HS-5 (cell line): ENCODE data around the gene LRIT3.
"Not testable (repeated sequence)": the region's sequence is repeated elsewhere in the genome, so short reads cannot be mapped to it uniquely, and the experiment has no call there.

Experiments used
- DNase-seq: peaks from one replicate; pipeline ENCODE4 v3.0.0-alpha.2; 2012; ENCODE audit warnings: low read depth

The LRIT3 gene

DNA sequence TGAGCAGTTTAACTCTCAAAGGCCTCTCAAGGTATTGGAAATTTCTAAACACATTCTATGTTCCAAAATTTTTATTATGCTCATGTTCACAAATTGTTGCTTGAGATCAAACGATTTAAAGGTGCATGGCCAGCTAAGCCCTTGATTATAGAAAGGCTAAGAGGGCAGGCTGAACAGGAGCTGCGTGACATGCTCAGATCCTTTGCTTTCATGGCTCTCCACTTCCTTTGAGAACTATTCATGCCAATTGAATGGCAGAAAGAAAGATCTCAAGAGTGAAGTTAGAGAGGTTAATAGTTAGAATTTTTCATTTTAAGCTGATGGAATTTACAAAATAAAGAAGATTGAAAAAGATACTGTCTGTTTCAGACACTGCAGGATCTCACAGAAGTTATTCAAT, 594 bp downstream of the LRIT3 start:
- no peak for DNase-seq

DNA sequence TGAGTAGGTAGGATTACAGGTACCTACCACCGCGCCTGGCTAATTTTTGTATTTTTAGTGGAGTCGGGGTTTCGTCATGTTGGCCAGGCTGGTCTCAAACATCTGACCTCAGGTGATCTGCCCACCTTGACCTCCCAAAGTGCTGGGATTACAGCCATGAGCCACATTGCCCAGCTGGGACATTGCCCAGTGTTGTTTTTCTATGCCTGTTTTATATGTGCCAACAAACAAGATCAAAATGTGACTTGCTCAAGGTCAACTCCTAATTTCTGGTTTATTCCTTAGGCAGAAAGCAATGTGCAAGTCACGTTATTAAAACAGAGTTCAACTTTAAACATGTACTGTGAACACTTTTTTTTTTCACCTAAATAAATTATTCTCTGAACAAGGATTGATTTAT, 2.7 kb downstream of the LRIT3 start:
- no peak for DNase-seq

DNA sequence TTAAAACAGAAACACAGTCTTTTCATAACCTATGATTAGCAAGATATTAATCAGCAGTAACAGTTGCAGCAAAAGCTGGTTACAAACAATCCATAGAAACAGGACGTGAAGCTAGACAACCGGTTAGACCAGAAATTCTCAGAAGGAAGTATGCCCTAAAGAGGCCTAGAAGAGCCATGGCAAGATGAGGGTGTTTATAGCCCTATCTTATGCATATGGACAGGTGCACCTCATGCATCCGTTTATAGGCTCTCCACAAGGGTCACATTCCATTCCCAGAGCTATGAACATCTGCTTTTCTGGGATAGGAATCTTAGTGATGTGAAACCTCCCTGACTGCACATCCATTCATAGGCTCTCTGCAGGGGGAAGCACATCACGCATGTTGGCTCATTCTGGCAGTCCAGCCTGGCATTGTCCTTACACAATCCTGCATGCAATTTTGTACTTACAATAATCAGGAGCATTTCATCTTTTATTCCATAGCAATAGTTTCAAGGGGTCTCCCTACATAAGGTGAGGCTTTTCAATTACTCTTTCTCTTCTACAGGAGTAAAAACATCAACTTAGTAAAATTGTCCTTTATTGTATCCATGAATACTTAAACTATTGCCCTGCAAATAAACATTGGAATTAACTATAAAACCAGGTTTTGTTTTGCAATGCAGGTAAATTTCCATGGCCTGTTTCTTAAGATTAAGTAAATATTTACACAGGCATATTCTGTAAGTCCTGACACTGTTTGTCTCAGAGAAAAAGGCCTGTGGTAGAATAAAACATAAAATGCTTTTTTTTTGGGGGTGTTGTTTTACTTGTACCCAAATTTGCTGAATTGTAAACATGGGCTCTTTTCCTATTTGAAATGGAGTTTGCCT, 11.8 kb downstream of the LRIT3 start:
- DNase-seq, result not testable (repeated sequence)

DNA sequence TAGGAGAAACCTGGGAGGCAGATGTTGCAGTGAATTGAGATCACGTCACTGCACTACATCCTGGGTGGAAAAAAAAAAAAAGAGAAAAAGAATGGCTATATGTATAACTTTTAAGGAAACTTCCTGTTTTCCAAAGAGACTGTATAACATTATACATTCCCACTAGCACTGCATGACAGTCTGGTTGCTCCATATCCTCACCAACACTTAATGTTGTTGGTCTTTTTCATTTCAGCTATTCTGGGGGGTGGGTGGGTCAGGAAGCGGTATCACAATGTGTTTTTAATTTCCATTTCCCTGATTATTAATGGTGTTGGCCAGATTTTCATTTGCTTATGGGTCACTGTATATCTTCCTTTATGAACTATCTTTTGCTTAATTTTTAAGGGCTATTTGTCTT, 13.4 kb downstream of the LRIT3 start:
- DNase-seq, result no peak

DNA sequence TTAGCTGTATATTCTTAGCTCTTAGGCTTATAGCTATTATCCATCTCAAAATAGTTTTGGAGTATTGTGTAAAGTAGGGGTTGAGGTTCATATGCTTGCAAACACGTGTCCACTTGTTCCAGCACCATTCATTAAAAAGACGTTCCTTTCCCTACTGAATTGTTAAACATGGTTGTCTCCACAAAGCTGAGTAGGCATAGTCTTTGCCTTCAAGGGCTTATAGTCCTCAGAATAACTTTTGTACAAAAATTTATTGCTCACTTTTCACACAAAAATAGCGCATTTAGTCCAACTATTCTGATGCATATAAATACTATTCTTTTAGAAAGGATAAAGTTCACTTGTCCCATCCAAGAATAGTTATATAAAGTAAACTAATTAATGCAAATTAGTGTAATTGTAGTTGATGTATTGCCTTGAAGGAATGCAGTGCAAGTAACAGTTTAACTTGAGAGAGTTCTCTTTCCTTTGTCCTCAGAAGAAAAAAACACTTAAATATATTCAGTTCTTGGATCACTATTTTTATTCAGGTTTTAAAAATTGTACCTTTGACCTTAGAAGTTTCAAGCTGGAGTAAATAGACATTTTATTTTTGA, 14.1 kb downstream of the LRIT3 start:
- no peak for DNase-seq

DNA sequence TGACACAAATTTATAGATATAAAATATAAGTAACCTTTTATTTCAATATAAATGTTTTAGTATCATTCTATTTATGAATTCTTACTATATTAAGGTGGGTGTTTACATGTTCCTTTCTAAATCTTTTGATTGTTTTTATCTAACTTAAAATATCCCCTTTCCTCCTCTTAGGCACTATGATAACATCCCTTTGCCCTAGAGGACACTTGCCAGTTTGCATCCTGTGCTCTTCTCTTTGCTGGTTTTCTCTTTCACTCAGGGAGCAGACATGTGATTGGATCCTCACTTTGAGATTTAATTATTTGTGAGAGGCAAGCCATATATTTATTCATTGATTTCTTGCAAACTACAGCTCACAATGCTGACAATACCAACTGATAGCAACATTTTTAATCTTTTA, 16.2 kb downstream of the LRIT3 start:
- DNase-seq, result no peak

DNA sequence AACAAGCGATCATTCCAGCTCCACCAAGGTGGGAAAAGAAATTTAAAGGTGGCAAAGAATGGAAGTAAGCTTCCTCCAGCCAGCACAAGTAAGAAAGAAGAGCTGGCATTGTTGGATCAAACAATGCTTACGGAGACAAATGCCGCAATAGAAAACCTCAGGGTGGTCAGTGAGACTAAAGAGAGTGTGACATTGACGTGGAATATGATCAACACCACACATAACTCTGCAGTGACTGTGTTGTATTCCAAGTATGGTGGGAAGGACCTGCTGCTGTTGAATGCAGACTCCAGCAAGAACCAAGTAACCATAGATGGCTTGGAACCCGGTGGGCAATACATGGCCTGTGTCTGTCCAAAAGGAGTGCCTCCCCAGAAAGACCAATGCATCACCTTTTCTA, 22.2 kb downstream of the LRIT3 start:
- no peak for DNase-seq

DNA sequence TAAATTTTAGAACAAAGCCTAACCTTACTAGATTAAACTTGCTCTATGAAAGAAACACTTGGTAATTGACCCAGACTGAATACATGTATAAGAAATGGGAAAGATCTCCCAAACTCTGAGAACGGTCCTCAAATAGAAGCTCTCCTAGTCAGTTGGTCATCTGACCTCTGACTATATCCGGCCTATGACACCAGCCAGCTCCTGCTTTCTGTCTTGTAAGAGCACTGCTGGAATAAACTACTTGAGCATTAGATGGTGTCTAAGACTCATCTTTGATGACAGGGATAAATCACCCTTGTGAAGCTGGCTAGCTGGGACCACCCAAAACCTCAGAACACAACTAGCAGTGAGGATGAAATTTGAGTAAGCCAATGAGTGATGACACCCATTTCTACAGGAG, 24.2 kb downstream of the LRIT3 start:
- DNase-seq, result no peak

DNA sequence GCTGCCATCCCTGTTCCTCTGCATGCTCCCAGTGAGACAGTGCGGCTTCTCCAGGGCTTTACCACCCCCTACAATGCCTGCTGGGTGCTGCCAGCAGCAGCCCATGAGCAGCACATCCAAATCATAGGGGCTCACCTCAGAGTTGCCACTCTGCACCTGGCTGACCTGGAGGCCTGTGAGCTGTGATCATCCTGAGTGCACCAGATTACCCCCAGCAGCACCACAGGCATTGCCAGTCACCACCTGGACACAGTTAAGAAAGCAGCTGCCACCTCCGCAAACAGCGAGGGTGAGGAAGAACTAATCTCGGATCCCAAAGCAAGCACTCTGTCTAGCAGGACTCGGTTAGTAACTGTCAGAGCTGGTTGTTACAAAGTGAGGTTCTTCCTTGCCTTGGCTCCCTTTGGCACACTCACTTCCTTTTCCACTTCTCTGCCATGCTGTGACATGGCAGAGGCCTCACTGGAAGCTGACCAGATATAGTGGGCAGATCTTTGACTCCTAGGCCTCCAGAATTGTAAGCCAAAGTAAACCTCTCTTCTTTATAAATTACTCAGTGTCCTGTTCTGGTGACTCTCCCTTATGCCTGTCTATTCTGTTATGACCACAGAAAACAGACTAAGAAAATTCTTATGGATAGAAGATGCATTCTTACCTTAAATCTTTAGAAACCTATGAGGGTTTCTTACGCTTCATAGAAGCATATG, 25.2 kb downstream of the LRIT3 start:
- DNase-seq, result no peak

DNA sequence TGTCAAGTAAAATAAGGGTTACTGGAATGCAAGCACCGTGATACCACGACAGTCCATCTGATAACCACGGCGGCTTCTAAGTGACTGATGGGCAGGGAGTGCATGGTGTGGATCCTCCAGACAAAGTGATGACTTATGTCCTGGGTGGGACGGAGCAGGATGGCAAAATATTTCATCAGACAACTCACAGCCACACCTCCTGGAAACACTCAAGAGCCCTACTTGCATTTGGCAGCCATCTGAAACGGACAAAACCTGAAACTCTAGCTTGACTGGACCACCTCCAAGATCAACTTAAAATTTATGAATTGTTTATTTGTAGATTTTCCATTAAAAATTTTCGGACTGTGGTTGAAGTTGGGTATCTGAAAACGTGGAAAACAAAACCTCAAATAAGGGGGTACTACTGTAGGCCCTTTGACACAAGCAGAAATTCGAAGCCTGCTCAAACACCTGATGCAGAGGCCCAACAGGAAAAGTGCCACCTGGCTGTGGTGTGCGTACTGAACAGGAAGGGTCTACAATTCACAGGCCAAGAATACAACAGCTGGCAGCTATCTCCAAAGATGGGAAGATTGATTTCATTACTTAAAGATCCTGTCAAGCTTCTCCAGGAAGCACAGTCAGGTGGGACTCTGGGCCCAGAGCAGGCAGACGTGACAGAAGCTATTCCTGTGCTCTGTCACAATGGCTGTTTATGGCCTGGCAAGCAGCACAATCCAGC, 26.0 kb downstream of the LRIT3 start:
- no peak for DNase-seq

DNA sequence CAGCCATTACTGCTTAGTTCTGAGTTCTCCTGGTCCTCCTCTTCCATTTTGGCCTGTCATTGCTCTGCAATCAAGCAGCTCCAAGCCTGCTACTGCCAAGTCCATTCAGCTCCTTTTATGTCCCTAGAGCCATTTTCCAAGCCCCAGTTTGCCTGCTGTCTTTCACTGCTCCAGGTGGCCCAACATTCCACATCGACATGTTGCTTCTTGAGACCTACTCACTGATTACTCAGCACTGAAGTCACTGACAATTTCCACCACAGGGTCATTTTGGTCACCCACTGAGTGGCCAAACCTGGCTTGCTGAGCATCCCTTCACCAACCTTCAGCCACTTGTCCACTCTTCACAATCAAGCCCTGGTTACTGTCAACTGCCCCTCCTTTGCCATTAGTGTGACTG, 27.2 kb downstream of the LRIT3 start:
- no peak for DNase-seq

DNA sequence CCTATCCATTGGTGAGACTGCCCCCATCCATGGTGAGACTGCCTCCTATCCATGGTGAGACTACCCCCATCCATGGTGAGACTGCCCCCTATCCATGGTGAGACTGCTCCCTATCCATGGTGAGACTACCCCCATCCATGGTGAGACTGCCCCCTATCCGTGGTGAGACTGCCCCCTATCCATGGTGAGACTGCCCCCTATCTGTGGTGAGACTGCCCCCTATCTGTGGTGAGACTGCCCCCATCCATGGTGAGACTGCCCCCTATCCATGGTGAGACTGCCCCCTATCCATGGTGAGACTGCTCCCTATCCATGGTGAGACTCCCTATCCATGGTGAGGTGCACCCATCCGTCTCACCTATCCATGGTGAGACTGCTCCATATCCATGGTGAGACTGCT, 27.6 kb downstream of the LRIT3 start:
- DNase-seq, result not testable (repeated sequence)

DNA sequence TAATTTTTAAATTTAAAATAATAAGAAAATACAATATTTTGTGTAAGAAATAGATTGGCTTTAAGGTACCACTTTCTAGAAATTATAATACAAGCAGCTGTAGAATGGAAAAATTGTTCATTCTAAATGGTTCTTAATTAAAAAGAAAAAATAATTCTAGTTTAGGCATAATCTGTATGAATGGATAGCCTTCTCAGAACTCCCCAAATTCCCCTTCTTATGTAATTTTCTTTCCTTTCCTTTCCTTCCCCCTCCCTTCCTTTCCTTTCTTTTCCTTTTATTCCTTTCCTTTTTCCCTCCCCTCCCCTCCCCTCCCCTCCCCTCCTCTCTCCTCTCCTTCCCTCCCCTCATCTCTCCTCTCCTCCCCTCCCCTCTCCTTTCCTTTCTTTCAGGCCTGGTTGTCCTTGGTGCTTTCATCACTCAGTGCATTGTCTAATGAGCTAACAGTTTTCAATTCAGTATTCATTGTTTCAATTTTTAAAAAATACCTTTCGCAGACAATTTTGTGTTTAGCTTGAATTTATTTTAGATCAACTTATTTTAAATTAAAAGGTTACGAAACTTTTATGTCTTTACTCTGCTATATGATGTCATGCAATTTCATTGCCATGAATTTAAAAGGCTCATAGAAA, 28.8 kb downstream of the LRIT3 start:
- DNase-seq, result no peak

DNA sequence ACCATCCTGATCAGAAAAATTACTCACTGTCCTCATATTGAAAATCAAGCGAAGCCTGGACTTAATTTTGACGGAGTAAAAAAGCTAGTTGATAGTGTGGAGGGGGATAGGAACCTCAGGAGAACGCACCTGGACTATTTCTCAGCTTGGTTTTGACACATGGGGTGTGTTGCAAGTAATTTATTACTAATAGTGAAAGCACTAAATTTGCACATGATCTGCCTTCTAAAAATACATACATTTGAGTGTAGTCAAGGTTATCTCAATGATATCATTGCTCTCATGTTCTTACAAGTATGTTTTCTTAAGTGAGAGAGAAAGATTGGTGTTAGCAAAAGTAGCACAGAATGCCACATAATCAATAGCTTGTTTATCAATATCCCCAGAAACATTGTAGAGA, 29.5 kb downstream of the LRIT3 start:
- DNase-seq, result no peak

DNA sequence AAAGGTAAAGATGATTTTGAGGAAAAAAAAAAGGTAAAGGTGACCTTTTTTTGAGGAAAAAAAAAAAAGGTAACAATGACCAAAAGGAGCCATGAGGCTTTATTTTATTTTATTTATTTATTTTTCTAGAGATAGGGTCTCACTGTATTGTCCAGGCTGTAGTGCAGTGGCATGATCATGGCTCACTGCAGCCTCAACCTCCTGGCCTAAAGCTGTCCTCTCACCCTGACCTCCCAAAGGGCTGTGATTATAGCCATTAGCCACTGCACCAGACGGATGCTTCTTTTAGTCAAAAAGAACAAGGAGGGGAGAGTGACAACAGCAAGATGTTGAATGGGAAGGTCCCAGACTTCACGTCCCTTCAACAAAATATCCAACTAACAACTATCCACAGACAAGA, 30.4 kb downstream of the LRIT3 start:
- DNase-seq, result no peak

DNA sequence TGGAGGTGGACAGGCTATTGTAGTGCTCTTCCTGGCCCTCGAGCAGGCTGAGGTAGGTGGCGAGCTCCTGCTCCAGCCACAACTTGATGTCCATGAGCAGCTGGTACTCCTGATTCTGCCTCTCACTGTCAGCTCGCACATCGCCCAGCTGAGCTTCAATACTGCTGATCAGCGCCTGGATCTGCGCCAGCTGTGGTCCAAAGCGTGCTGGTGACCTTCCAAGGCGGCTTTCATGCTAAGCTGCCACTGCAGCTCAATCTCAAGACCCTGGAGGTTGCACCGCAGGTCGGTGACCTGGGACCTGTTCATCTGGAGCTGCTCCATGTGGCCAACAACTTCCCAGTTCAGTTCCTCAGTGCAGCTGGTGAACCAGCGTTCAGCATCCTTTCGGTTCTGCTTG, 31.2 kb downstream of the LRIT3 start:
- no peak for DNase-seq

DNA sequence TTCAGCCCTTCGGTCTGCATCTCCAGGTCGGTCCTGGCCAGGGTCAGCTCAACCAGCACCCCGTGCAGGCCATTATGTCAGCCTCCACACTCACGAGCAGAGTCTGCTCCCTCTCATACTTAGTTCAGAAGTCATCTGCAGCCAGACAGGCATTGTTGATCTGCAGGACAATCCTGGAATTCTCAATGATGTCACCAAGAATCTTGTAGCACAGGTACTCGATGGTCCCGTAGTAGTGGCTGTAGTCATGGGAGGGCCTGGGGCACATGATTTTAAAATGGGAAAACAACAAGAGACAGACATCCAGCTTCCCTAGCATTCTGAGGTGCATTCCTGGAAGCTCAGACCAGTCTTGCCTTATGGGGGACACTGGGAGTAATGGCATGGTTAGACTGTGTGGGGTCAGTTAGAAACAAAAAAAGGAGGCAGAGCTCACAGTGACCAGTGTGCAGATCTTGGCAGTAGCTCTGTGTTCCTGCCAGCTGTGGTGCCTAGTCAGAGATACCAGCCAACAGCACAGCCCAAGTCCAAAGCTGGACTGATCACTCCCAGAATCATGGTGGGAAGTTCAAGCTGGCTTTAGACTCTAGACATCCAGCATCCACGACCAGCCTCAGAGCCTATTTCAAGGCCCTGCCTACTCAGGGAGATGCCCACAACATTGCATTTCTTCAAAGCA, 31.9 kb downstream of the LRIT3 start:
- no peak for DNase-seq

DNA sequence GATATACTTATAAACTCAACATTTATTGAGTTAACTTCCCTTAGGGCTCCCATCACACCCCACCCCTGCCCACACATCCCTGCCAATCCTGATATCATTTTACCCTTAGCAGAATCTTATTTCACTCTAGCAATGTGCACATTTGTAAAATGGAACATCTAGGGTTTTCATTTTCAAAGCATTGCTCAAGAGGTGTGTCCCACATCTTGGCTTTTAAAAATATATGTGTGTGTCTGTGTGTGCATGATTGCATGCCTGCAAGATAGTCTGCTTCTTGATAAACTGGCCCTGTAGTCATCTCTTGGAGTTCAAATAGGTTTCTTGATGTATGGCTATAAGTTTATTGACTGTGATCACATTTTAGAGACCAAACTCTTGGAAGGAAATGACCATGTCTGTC, 38.4 kb downstream of the LRIT3 start:
- no peak for DNase-seq

DNA sequence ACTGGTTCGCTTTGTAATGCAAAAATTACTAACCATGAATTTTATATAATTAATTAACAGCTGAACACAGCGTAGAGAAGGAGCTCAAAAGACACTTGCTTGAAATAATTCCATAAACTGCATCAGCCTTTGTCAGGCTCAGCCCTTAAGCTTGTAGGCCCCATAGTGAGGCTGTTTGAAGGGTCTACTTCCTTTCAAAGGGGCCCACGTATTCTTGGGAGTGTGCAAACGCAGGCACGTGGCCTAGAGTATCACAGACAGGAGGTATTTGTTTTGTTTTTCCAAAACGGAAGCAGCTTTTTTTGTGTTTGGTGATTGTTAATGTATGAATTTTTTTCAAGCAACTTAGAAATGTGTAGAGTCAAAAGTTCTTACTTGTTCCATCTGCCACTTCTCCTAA, 39.2 kb downstream of the LRIT3 start:
- no peak for DNase-seq

DNA sequence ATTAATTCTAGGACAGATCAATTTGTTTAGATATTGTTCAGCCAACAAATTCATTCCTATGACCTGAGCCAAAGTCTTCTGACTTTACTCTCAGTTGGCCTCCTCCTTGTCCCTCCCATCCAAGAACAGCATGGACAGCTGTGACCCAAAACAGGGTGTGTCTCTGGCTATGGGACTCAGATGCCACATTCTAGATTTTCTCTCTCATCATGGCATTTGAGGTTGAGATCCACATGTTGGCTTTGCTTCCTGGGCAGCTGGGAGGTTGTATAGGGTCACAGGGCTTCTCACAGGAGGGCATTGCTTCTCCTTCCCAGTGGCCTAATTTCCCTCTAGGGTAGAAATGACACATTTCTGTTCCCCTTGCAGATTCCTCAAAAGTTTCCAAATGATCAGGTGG, 42.2 kb downstream of the LRIT3 start:
- DNase-seq, result no peak

DNA sequence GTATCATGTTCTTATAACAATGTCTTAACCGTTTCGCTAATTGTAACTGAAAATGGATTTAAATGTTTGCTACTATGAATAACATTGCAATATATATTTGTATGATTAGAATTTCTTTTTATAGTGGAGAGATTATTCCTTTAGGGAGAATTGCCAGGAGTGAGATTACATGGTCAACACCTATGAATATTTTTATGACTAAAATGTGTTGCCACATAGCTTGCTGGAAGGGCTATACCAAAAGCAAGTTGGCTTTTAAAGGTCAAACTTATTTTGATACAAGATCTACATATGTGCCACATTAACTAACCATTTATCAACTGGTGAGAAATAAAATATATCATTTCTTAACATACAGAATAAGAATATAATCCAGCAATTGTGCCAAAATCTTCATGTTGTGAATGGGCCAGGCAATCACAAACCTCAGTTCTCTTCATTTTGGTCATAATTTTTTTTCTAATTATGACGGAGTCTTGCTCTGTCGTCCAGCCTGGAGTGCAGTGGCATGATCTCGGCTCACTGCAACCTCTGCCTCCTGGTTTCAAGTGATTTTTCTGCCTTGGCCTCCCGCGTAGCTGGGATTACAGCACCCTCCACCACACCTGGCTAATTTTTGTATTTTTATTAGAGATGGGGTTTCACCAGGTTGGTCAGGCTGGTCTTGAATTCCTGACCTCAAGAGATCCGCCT, 54.8 kb downstream of the LRIT3 start:
- DNase-seq, result no peak
